ENCODE data around the gene CDC42EP1.

Gene CDC42EP1

DNA sequence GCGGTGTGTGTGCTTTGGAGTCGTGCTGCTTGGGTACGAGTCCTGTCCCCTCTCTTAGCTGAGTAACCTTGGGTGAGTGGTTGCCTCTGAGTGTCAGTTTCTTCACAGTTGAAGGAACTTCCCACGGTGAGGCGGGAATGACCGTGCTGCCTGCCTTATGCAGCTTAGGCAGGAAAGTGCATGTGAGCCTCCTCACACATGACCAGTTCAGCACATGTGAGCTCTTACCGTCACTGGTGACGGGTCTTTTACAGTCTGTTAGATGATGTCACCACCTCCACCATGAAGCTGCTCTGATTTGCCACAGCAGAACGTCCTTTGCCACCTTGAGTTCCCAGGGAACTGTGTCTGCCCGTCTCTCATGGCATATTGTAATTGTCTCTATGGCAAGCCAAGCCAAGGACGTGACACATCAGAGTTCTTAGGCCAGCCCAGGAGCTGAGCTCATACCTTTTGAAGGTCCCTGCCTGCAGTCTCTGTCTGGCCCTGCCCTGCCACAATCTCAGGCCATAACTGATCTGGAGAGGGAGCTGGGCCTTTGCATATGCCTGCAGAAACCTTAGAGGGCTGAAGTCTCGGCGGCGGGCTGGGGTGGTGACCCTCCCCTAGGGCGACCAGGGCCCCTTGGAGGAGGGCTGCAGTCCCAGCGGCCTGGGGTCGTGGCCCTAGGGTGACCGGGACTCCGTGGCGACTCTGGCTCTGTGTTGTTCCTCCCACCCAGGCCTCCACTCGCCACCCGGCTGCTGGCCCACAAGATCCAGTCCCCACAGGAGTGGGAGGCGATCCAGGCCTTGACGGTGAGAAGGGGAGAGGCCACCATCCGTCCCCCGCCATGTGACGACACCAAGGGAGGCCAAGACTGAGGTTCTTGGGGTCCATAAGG is 56.2 kb downstream of the CDC42EP1 start:
- DNase-seq = peak; percentile 59

DNA sequence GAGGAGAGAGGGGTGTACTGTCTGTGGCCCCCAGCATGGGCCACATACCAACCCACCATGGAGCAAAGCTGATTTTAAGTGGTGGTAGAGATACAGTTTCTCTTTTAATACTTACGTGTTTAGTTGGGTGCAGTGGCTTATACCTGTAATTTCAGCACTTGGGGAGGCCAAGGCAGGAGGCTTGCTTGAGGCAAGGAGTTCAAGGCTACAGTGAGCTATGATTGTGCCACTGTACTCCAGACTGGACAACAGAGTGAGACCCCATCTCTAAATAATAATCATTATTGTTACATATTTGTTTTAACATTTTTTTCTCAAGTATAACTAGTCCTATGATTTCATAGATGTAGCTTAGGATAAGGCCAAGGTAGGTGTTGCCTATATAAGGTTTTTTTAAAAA is 57.2 kb downstream of the CDC42EP1 start:
- DNase-seq = no peak

DNA sequence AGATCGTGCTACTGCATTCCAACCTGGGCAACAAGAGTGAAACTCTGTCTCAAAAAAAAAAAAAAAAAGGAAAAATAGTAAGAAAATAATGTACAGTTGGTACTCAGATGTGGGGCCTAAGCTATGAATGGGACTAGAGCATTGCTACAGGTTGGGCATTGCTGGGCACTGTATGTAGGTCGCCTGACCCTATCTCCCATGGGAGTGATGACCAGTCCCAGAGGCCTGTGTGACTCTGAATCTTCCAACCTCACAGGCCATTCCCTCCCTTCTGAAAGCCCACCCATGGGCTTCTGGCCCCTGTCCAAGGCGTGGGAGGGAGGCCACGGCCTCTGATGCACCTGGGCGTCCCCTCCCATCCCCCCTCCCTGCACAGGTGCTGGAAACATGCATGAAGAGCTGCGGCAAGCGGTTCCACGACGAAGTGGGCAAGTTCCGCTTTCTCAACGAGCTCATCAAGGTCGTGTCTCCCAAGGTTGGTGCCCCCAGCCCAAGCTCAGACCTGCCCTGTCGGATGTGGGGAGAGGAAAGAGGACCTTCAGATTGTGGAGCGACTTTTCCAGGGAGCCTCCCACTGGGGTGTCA is 57.9 kb downstream of the CDC42EP1 start:
- no peak for DNase-seq

DNA sequence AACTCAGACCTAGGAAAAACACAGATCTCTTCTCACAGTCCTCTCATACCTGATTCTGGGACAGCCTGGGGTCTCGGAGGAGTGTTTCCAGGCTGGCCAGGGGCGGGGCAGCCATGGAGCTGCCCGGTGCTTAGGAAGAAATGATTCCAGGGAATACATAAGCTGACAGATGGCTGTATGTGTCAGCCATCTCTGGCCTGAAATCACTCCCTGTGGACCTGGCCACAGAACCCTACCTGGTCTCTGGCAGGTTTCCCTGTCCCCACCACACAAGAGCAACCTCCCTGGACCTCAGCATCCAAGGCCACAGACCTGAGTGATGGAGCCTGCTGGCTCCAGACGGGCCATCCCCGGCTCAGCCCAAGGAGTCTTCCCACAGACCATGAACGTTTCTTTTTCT is 58.4 kb downstream of the CDC42EP1 start:
- DNase-seq = no peak

Measured in inflammatory macrophage treated with lipopolysaccharide for 4 hours (primary cell).